Measurements from ENCODE around the gene KLB.
"Not testable (repeated sequence)": the region's sequence is repeated elsewhere in the genome, so short reads cannot be mapped to it uniquely, and the experiment has no call there.

Gene KLB

DNA sequence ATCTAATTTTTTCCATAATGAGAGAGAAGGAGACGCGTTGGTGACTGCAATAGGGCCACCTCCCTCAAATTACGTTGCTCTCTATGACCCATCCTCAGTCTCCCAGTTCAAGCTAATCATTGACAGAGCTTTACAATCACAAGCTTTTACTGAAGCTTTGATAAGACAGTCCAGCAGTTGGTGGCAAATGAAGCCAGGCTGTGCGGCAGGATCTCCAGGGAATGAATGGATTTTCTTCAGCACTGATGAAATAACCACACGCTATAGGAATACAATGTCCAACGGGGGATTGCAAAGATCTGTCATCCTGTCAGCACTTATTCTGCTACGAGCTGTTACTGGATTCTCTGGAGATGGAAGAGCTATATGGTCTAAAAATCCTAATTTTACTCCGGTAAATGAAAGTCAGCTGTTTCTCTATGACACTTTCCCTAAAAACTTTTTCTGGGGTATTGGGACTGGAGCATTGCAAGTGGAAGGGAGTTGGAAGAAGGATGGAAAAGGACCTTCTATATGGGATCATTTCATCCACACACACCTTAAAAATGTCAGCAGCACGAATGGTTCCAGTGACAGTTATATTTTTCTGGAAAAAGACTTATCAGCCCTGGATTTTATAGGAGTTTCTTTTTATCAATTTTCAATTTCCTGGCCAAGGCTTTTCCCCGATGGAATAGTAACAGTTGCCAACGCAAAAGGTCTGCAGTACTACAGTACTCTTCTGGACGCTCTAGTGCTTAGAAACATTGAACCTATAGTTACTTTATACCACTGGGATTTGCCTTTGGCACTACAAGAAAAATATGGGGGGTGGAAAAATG is at the start of gene KLB:
KLB (plus strand) TSS at position 168 of the 821 bp plus-strand sequence; CDS start at position 188, 20 bp downstream.
- no peak for DNase-seq (ENCODE audit: low spot score)

DNA sequence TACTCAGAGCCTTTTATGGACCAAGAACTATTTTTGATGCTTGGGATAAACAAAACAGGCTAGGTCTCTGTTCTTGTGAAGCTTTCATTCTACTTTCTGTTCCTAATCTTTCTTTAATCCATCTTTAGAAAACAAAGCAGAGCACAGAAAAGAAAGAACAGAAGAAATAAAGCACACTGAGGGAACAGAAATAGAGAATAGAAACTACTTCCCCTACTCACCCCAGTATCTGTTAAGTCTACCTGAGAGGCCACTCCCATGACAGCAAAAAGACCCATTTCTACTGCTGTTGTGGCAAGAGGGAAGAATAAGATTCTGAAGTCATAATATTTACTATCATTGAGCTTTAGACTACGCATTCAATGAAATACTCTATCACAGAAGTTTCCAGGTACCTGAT is 49.7 kb upstream of the KLB start:
- DNase-seq (ENCODE audit: low spot score), result no peak

DNA sequence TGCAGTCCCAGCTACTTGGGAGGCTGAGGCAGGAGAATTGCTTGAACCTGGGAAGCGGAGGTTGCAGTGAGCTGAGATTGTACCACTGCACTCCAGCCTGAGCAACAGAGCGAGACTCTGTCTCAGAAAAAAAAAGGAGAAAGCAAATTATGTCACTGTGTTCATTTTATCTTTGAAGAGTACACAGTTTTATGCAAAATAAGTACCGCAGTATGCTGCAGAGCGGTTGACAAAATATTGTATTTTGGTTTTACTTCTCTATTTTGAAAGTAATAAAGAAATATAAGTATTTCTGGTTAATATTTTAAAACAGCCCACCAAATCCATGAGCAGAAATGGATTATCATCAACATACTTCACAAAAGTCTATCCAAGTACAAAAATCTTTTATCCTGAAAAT is 46.1 kb upstream of the KLB start:
- DNase-seq (ENCODE audit: low spot score), result not testable (repeated sequence)

DNA sequence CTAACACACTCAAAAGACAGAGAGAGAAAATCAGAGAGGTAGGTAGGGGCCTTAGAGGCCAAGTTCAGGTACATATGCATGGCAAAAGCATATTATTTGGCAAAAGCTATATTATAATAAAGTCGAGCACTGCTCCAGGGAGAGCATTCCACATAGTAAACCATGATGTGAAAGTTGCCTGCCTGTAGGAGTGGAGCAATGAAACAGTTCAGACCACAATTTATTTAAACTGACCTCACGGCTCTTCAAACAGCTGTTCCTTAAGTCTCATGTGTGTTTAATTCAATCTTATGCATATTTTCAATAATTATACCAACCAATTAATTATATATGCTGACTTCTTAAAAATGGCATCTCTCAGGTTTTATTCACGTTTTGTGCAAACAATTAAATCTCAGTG is 43.9 kb upstream of the KLB start:
- DNase-seq (ENCODE audit: low spot score), result no peak

DNA sequence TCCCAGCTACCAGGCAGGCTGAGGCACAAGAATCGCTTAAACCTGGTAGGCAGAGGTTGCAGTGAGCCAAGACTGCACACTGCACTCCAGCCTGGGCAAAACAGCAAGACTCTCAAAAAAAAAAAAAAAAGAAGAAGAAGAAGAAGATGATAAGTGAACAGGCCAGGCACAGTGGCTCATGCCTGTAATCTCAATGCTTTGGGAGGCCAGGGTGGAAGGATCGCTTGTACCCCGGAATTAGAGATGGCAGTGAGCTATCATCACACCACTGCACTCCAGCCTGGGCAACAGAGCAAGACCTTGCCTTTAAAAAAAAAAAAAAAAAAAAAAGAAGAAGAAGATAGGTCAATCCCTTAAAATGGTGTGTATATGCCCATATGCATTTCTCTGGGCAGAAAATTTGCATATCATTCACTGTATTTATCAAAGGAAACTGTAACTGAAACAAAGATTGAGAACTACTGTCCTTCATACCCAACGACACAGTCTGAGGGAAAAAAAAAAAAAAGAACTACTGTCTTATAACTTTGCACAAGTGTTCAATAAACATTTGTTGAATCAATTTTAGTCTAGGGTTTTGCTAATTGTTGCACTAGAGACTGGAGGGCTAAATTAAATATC is 42.8 kb upstream of the KLB start:
- no peak for DNase-seq (ENCODE audit: low spot score)

DNA sequence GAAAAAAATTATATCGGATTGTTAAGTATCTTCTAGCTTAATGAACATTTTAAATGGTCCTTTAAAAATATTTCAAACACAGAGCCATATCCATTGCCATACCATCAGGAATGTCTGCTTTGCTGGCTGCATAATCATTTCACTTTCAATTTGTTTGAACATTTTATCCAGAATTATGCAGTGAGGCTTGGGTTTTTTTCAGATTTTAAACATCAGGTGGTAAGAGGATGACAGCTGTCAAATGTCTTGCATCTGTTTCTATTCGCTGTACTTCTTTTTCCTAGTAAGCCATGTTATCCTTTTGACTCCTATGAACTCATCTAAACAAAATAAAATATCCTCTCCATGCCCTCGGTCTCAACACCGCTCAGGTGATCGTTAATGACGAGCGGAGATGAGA is 41.4 kb upstream of the KLB start:
- no peak for DNase-seq (ENCODE audit: low spot score)

DNA sequence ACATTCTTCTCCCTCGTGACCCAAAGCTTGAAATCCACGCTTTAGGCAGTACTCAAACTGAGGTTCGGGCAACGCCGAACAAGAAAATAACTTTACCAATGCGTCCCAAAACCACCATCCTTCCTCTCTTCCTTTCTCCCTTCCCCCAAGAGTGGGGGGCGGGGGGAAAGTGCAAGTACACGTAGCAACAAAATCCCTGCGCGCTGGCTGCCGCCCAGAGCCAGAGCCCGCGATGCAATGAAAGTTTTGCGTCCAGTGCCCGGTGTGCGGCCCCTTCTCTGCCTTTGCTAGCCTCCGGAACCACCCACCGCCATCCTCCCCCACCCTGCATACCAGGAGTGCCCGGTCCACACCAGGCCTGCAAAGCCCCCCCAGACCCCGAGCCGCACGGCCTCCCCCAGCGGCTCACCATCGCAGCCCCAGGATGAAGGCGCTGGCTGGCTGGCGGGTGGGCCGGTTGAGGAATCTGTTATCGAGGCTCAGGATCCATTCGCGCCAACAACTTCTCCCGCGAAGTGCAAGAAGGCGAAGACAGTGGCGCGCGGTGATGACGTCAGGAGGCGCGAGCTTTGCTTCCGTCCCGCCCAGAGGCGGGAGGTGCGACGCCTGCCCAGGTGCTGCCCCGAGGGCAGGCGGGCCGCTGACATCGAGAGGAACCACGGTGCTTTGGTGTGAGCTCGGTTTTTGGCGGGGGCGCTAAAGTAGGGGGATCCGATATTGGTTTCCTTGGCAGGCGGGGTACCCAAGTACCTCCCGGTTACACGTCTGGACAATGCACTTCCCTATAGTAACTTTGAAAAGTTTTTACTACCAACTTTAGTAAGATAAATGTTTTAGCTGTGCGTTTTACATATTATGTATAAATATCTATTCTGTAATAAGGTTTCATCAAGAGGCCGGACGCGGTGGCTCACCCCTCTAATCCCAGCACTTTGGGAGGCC is 40.6 kb upstream of the KLB start, which contains the start of gene RFC1:
RFC1 (minus strand) TSS at position 533 of the 942 bp plus-strand sequence; CDS start at position 412, 121 bp downstream.
- DNase-seq (ENCODE audit: low spot score), result peak; percentile 91

DNA sequence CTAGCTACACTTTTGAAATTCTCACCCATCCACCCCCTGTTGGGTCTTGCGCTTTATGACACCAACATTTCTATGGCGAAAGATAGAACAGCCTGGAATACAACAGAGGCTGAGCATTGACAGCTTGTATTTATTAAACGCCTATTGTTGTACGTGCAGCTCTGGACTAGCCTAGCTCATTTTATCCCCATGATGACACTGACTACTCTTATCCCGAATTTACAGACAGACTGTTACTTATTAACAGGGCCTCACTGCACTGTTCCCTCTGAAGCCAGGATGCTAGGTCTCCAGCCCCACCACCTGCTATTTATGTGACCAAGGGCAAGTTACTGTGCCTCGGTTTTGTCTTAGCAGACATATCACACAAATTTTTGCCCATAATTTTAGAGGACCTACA is 39.6 kb upstream of the KLB start:
- DNase-seq (ENCODE audit: low spot score), result no peak

DNA sequence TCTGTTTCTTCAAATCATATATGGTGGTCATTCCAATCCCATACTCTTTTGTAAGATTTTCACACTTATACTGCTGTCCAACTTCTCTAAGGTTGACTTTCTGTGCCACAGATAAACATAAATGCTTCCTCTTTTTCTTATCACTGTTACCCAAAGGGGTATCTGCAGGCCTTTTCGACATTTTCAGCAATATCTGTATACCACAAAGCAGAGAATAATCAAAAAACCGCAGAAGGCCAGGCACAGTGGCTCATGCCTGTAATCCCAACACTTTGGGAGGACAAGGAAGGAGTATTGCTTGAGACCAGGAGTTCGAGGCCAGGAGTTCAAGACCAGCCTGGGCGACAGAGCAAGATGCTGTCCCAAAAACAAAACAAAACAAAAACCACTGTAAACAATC is 37.4 kb upstream of the KLB start:
- DNase-seq (ENCODE audit: low spot score), result no peak

DNA sequence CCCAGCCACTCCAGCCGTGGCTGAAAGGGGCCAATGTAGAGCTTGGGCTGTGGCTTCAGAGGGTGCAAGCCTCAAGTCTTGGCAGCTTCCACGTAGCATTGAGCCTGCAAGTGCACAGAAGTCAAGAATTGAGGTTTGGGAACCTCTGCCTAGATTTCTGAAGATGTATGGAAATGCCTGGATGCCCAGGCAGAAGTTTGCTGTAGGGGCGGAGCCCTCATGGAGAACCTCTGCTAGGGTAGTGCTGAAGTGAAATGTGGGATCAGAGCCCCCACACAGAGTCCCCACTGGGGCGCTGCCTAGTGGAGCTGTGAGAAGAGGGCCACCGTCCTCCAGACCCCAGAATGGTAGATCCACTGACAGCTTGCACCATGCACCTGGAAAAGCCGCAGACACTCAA is 35.5 kb upstream of the KLB start:
- not testable (repeated sequence) for DNase-seq (ENCODE audit: low spot score)

DNA sequence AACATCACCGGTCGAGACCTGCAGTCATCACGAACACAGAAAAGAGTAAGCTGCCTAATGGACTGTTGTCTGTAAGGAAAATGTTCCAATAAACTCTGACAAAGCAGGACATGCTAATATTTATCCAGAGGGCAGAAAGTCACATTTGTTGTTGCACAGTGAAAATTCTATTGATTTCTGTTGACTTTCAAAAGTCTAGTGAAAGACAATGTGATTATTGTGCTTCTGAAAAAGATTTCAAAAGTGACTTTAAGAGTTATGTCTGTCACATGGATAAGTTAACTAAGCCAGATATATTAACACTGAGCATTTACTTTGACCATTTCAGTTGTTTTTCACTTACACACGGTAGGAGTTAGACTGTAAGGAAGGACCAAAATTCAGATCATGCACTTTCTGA is 31.3 kb upstream of the KLB start:
- no peak for DNase-seq (ENCODE audit: low spot score)

DNA sequence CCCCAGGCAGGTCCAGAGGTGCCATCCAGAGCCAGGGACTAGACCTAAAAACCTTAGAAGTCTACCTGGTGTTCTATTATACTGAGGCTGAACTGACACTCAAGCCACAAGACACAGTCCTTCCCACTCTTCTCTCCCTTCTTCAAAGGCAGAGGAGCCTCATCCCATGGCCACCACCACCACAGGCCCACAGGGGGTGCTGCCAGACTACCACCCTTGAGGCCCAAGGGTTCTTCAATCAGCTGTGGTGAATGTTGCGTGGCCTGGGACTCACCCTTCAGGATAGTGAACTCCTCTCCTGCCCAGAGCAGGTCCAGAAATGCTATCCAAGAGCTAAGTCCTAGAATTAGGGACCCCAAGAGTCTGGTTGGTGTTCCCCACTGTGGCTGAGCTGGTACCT is 23.0 kb upstream of the KLB start:
- no peak for DNase-seq (ENCODE audit: low spot score)

DNA sequence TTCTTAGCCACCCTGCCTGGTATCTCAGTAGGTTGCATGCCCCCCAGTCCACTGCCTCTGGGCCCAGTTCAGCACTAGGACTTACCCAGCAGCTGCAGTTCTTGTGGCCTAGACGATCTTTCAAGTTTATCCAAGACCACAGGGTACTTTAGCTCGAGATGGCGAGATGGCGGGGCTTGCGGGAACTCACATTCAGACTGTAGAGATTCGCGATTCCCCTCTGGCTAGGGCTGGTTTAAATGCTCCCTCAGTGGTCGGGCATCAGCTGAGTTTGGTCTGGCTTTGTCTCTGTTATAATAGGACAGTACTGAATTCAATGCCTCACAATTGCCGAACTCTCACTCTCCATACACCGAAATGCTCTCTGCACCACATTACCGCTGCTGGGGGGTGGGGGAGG is 22.2 kb upstream of the KLB start:
- no peak for DNase-seq (ENCODE audit: low spot score)

DNA sequence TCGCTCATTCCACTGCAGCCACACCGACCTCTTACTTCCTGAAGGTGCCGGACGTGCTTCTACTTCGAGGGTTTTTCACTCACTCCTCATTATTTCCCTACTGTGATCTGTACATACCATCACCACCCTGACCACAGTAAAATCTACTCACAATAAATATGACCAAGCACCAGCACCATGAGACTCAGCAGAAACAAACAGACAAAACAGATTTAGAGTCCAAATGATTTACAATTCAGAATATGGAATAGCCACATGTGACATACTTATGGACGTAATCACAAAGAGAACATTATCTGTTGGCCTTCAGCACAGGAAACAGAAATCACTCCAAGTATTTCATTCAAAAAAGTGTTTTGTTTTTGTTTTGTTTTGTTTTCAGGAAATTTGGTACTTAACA is 16.1 kb upstream of the KLB start:
- no peak for DNase-seq (ENCODE audit: low spot score)

DNA sequence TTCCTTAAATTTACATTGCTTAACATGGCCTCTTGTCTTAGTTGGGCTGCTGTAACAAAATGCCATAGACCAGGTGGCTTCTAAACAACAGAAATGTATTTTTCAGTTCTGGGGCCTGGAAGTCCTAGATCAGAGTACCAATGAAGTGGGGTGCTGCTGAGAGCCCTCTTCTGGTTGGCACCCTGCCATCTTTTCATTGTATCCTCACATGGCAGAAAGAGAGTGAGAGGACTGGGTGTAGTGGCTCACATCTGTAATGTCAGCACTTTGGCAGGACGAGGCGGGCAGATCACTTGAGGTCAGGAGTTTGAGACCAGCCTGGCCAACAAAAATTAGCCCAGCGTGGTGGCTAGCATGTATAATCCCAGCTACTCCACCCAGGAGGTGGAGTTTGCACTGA is 12.0 kb upstream of the KLB start:
- no peak for DNase-seq (ENCODE audit: low spot score)

DNA sequence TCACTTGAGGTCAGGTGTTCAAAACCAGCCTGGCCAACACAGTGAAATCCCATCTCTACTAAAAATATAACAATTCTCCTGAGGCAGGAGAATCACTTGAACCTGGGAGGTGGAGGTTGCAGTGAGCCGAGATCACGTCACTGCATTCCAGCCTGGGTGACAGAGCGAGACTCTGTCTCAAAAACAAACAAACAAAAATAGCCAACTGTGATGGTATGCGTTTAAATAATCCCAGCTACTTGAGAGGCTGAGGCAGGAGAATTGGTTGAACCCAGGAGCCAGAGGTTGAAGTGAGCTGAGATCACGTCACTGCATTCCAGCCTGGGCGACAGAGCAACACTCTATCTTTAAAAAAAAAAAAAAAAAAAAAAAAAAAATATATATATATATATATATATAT is 5.1 kb upstream of the KLB start:
- not testable (repeated sequence) for DNase-seq (ENCODE audit: low spot score)

DNA sequence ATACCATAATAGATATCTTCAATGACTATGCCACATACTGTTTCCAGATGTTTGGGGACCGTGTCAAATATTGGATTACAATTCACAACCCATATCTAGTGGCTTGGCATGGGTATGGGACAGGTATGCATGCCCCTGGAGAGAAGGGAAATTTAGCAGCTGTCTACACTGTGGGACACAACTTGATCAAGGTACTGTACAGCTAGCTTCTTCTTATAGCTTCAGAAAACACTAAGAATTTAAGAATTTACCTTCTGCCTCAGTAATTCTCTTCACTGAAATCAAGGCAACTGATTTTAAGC is 805 bp downstream of the KLB start:
- no peak for DNase-seq (ENCODE audit: low spot score)

DNA sequence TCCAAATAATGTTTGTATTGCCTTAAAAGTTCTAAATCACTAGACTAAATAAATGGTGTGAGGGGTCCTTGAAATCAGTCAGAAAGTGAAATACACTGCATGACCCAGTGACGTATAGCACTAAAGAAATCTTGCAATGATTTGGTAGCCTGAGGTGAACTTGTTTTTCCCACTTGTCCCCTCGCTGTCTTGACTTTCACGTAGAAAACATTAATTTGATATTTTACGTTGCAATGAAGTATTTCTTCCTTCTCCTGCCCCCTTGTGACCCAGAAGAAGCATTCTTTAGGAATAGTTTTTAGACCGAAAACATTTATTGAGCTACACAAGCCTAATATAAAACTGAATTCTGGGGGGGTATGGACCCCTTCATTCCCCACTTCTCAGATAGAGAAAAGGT is 3.7 kb downstream of the KLB start:
- no peak for DNase-seq (ENCODE audit: low spot score)

DNA sequence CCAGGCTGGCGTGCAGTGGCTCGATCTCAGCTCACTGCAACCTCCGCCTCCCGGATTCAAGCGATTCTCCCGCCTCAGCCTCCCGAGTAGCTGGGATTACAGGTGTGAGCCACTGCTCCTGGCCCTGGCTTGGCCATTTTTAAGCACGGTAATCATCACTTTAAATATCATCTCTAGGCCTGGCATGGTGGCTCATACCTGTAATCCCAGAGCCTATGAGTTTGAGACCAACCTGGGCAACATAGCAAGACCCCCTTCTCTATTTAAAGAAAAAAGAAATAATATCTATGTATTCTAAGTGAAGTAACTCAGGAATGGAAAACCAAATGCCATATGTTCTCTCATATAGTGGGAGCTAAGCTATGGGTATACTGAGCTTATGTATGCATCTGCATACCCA is 4.8 kb downstream of the KLB start:
- DNase-seq (ENCODE audit: low spot score), result not testable (repeated sequence)

DNA sequence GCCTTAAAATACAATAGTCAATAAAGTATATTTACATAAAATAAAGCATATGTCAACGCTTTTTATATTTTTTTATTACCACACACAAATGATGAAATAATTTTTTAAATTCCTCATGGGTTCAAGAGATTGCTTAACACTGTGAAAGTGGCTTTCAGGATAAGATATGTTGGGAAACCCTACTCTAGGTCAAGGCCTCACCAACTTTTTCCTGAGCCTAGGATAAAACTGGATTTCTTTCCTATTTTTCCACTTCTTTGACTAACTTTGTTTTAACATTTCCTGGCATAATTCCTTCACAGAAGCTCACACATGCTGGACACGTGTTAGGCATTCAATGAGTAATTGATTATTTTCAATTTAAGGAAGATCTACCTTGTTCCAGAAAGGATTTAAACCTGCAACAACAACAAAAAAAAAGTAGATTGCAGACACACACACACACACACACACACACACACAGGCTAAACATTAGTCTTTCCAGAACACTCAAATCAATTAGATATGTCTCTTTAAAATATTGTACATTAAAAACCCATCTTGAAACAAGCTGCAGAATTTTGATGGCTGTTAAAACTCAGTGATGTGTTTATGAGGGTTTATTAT is 9.1 kb downstream of the KLB start:
- no peak for DNase-seq (ENCODE audit: low spot score)

DNA sequence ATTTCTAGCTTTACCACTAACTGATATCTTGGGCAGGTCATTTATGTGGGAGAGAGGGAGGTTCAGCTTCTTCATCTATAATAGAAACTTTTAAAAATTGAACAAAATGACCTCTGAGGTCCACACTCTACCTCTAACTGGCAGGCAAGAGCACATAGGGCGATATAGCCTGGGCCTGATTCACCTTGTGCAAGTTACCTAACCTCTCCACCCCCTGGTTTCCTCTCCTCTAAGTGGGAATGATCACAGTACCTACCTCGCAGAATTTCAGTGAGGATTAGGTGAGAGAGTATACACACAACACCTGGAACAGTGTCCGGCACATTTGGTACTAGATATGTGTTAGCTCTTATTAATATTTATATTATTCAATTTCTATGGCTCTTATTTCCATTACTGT is 15.5 kb downstream of the KLB start:
- no peak for DNase-seq (ENCODE audit: low spot score)

DNA sequence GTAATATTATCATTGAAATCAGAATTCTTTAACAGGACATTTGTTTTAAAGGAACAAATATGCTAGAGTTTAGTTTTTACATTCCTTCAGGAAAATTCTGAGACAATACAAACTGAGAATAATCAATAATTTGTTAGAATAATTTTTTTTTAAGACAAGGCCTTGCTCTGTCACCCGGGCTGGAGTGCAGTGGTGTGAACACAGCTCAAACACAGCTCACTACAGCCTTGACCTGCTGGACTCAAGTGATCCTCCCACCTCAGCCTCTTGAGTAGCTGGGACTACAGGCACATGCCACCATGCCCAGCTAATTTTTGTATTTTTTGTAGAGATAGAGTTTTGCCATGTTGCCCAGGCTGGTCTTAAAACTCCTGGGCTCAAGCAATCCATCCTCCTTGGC is 18.6 kb downstream of the KLB start:
- DNase-seq (ENCODE audit: low spot score), result not testable (repeated sequence)

Data from Ammon's horn (tissue), 1 donor.